Memory B cell (primary cell): ENCODE data around the gene GSAP.
"Not testable (repeated sequence)": the region's sequence is repeated elsewhere in the genome, so short reads cannot be mapped to it uniquely, and the experiment has no call there.

ENCODE experiments used
- ATAC-seq: fragments of 150-1000 bp; cut with Tn5 transposase; 2 replicates; pipeline ENCODE4 v1.10.0; 2021; ENCODE audit warnings: low read depth, mild to moderate bottlenecking, moderate library complexity
- DNase-seq, 2 donors: peaks; one replicate each; pipeline ENCODE4 v3.0.0; 2022; ENCODE audit warnings: low spot score in 2 of 2
- H3K27ac Mint-ChIP-seq: one replicate; pipeline ENCODE4 v1.8.0; 2022; ENCODE audit warnings: mild to moderate bottlenecking, moderate library complexity, mixed read lengths
- H3K27me3 Mint-ChIP-seq: one replicate; pipeline ENCODE4 v1.8.0; 2022; ENCODE audit warnings: mixed read lengths
- H3K36me3 Mint-ChIP-seq: one replicate; pipeline ENCODE4 v1.8.0; 2022; ENCODE audit warnings: mild to moderate bottlenecking, mixed read lengths
- H3K4me1 Mint-ChIP-seq: one replicate; pipeline ENCODE4 v1.8.0; 2022; ENCODE audit warnings: mixed read lengths
- H3K4me3 Mint-ChIP-seq: one replicate; pipeline ENCODE4 v1.8.0; 2022; ENCODE audit warnings: mild to moderate bottlenecking, moderate library complexity, mixed read lengths
- H3K9me3 Mint-ChIP-seq: one replicate; pipeline ENCODE4 v1.8.0; 2022; ENCODE audit warnings: mixed read lengths

The GSAP gene

DNA sequence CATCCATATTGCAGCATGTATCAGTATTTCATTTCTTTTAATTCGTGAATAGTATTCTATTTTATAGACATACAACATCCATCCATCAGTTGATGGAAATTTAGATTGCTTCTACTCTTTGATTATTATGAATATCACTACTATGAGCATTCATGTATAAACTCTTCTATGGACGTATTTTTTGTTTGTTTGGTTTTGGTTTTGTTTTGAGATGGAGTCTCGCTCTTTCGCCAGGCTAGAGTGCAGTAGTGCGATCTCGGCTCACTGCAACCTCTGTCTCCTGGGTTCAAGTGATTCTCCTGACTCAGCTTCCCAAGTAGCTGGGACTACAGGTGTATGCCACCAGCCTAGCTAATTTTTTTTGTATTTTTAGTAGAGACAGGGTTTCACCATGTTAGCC lies 35.8 kb upstream of the GSAP start:
- H3K4me1 Mint-ChIP-seq: peaks cover 13% of the 10 kb centered on the region
- not testable (repeated sequence) for H3K9me3 Mint-ChIP-seq, H3K27me3 Mint-ChIP-seq, H3K36me3 Mint-ChIP-seq, DNase-seq, ATAC-seq
- H3K4me3 Mint-ChIP-seq: peak overlapping the region; percentile 82
- H3K27ac Mint-ChIP-seq: peak overlapping the region; percentile 86

- Mint-ChIP-seq H3K36me3 (no peaks in the 10 kb centered on the region), H3K27me3 (no peaks in the 10 kb centered on the region), H3K27ac (no peak overlapping the region), H3K9me3 (no peaks in the 10 kb centered on the region), H3K4me3 (no peak overlapping the region), H3K4me1 (peaks cover 13% of the 10 kb centered on the region)
- no peak for ATAC-seq
- DNase-seq: no peak
Measured at GRCh38 chr7:77450613-77451012, 34.5 kb upstream of the GSAP start.

GRCh38 chr7:77450054-77450453 lies 33.9 kb upstream of the GSAP start:
- Mint-ChIP-seq H3K4me3 (no peak overlapping the region), H3K4me1 (peaks cover 13% of the 10 kb centered on the region), H3K36me3 (no peaks in the 10 kb centered on the region), H3K27ac (no peak overlapping the region), H3K9me3 (no peaks in the 10 kb centered on the region), H3K27me3 (no peaks in the 10 kb centered on the region)
- DNase-seq (no peak), ATAC-seq (no peak)

GRCh38 chr7:77447616-77448015 lies 31.5 kb upstream of the GSAP start:
- no peak overlapping the region for H3K27ac Mint-ChIP-seq

GRCh38 chr7:77444123-77444522 lies 28.0 kb upstream of the GSAP start:
- no peak overlapping the region for H3K4me3 Mint-ChIP-seq
- H3K27ac Mint-ChIP-seq: no peak overlapping the region

More at GRCh38 chr7:77447616-77448015, 31.5 kb upstream of the GSAP start:
- ATAC-seq: no peak
- no peaks in the 10 kb centered on the region for H3K9me3 Mint-ChIP-seq
- H3K27me3 Mint-ChIP-seq: no peaks in the 10 kb centered on the region
- peaks cover 6% of the 10 kb centered on the region for H3K4me1 Mint-ChIP-seq
- H3K4me3 Mint-ChIP-seq: no peak overlapping the region
- no peak for DNase-seq
- H3K36me3 Mint-ChIP-seq: no peaks in the 10 kb centered on the region

DNA sequence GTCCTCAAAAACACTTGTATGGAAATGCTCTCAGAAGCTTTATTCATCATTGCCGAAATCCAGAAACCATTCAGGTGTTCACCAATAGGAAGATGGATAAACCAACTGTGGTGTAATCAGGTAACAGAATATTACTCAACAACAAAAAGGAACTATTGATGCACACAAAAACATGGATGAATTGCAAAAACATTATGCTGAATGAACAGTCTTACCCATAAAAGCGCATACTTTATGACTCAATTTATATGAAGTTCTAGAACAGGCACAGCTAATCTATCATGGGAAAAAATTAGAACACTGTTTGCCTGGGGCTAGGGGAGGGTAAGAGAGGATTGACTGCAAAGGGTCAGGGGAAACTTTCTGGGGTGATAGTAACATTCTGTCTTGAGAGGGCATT lies 26.9 kb upstream of the GSAP start:
- Mint-ChIP-seq H3K27me3 (no peaks in the 10 kb centered on the region), H3K4me1 (peaks cover 3% of the 10 kb centered on the region), H3K36me3 (no peaks in the 10 kb centered on the region), H3K9me3 (no peaks in the 10 kb centered on the region), H3K4me3 (no peak overlapping the region), H3K27ac (no peak overlapping the region)
- DNase-seq: no peak
- ATAC-seq: no peak

More at GRCh38 chr7:77444123-77444522, 28.0 kb upstream of the GSAP start:
- no peaks in the 10 kb centered on the region for H3K9me3 Mint-ChIP-seq
- DNase-seq: no peak
- peaks cover 3% of the 10 kb centered on the region for H3K4me1 Mint-ChIP-seq
- H3K27me3 Mint-ChIP-seq: no peaks in the 10 kb centered on the region
- H3K36me3 Mint-ChIP-seq: no peaks in the 10 kb centered on the region
- no peak for ATAC-seq

DNA sequence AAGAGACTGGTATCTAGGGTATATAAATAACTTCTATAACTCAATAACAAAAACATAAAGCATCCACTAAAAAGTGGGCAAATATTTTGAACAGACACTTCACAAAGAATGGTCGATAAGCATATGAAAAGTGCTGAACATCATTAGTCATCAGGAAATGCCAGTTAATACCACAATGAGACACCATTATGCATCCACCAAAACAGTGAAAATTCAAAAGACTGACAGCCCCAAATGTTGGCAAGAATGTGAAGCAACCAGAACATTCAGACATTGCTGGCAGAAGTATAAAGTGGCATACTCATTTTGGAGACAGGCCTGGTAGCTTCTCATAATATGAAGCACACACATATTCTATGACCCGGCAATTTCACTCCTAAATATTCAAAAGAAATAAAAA lies 26.5 kb upstream of the GSAP start:
- Mint-ChIP-seq H3K27ac (no peak overlapping the region), H3K4me1 (peaks cover 3% of the 10 kb centered on the region), H3K4me3 (no peak overlapping the region), H3K9me3 (no peaks in the 10 kb centered on the region), H3K27me3 (no peaks in the 10 kb centered on the region), H3K36me3 (no peaks in the 10 kb centered on the region)
- DNase-seq: no peak
- ATAC-seq: no peak

- H3K36me3 Mint-ChIP-seq: no peaks in the 10 kb centered on the region
- H3K9me3 Mint-ChIP-seq: no peaks in the 10 kb centered on the region
- no peak for DNase-seq
- H3K27me3 Mint-ChIP-seq: no peaks in the 10 kb centered on the region
- ATAC-seq: no peak
- no peak overlapping the region for H3K4me3 Mint-ChIP-seq
- H3K4me1 Mint-ChIP-seq: peaks cover 5% of the 10 kb centered on the region
- no peak overlapping the region for H3K27ac Mint-ChIP-seq
Measured at GRCh38 chr7:77441046-77441445, 24.9 kb upstream of the GSAP start.

DNA sequence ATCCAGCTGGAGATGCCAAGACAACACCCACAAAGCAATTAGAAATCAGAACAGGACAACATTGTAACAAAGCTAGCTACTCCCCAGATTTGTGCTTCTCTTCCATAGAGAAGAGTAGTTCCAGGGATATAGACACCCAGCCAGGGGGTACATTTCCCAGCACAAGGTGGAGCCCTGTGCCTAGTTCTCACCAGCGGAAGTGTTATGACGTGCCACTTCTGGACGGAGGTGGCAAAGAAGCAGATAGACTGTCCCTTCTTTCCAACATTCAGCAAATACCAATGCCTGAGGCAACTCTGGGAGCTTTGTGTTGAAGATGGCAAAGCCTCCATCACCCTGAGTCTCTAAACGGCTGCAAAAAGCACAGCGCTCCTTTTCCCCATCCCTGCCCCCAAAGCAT lies 23.4 kb upstream of the GSAP start:
- no peaks in the 10 kb centered on the region for H3K36me3 Mint-ChIP-seq
- ATAC-seq (no peak), DNase-seq (no peak)
- H3K27ac Mint-ChIP-seq: no peak overlapping the region
- H3K9me3 Mint-ChIP-seq: no peaks in the 10 kb centered on the region
- H3K4me1 Mint-ChIP-seq: peaks cover 5% of the 10 kb centered on the region
- H3K4me3 Mint-ChIP-seq: no peak overlapping the region
- H3K27me3 Mint-ChIP-seq: no peaks in the 10 kb centered on the region

DNA sequence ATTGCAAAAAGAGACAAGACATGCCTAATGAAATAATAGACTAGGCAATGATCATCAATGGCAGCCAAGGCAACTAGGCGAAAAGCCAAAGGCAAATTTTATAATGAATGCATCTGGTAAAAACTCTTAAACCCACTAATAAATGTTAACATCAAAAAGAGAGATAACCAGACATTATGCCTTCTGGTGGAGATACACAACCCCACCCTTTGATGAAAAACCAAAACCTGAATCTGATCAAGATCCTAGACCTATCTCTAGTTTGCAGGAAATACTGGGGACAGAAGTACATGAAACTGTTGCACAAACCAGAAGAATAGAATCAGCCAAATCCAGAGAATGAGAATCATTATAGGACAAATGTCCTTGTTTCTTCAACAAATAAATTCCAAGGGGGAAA lies 22.0 kb upstream of the GSAP start:
- no peak overlapping the region for H3K27ac Mint-ChIP-seq
- no peaks in the 10 kb centered on the region for H3K27me3 Mint-ChIP-seq
- no peak for DNase-seq
- no peaks in the 10 kb centered on the region for H3K36me3 Mint-ChIP-seq
- H3K4me3 Mint-ChIP-seq: no peak overlapping the region
- ATAC-seq: no peak
- peaks cover 5% of the 10 kb centered on the region for H3K4me1 Mint-ChIP-seq
- no peaks in the 10 kb centered on the region for H3K9me3 Mint-ChIP-seq

GRCh38 chr7:77434570-77435275 lies 18.6 kb upstream of the GSAP start:
- H3K9me3 Mint-ChIP-seq: no peaks in the 10 kb centered on the region
- no peak overlapping the region for H3K4me3 Mint-ChIP-seq
- DNase-seq (no peak), ATAC-seq (no peak)
- H3K27me3 Mint-ChIP-seq: no peaks in the 10 kb centered on the region
- H3K27ac Mint-ChIP-seq: no peak overlapping the region
- peaks cover 3% of the 10 kb centered on the region for H3K4me1 Mint-ChIP-seq
- no peaks in the 10 kb centered on the region for H3K36me3 Mint-ChIP-seq

- Mint-ChIP-seq H3K4me1 (peaks cover 5% of the 10 kb centered on the region), H3K27me3 (no peaks in the 10 kb centered on the region), H3K9me3 (no peaks in the 10 kb centered on the region), H3K27ac (no peak overlapping the region), H3K4me3 (no peak overlapping the region), H3K36me3 (no peaks in the 10 kb centered on the region)
- DNase-seq (no peak), ATAC-seq (no peak)
Measured at GRCh38 chr7:77433901-77434300, 17.8 kb upstream of the GSAP start.

GRCh38 chr7:77430927-77431326 lies 14.8 kb upstream of the GSAP start:
- H3K27ac Mint-ChIP-seq: no peak overlapping the region
- H3K4me1 Mint-ChIP-seq: peaks cover 17% of the 10 kb centered on the region
- ATAC-seq (no peak), DNase-seq (no peak)
- no peaks in the 10 kb centered on the region for H3K36me3 Mint-ChIP-seq
- H3K4me3 Mint-ChIP-seq: no peak overlapping the region
- H3K9me3 Mint-ChIP-seq: no peaks in the 10 kb centered on the region
- H3K27me3 Mint-ChIP-seq: no peaks in the 10 kb centered on the region

DNA sequence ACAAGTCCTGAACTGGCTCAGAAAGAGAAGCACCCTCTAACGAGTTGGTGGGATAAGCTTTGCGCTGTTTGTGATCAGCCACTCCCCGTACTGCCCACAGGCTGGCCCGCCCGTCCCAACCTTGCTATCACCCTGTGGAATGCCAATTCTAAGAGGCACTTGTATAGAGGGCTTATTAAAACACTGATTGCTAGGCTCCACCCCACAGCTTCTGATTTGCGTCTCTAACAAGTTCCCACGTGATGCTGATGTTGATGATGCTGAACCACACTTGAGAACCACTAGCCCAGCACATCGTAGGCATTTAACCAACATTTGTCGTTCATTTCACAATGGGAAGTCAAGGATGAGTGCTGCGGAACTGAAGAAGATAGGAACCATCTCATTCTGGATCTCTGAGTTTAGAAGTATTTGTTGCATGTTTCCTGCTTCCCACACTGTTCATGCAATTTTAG lies 12.7 kb upstream of the GSAP start:
- Mint-ChIP-seq H3K36me3 (no peaks in the 10 kb centered on the region), H3K9me3 (no peaks in the 10 kb centered on the region), H3K4me3 (no peak overlapping the region), H3K4me1 (peaks cover 21% of the 10 kb centered on the region), H3K27ac (no peak overlapping the region), H3K27me3 (no peaks in the 10 kb centered on the region)
- peak; percentile 84 for ATAC-seq
- DNase-seq: no peak

DNA sequence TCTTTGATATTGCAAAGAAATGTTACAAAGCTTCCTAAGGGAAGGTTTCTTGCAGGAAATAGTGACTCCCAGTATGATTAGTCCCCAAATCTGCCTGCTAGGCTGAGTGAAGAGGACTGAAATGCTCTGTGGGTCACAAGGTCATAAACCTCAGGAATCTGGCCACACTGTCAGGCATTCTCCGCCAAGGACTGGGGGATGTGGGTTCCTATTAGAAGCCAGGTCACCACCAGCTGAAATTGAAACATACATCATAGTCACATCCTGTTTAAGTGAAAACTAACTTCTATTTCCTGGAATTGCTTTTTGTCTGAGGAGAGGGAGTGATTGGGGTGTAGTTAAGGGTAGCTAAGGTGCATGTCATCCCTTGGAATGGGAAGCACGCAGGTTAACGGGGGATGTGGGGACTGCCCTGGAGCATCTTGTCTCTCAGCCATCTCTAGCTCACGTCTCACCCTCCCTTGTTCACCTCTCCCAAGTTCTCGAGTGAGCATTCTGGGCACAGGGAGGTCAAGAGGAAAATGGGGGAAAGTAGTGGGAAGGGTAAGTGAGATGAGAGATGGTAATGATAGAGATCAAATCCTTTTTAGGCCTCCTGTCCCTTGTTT lies 12.0 kb upstream of the GSAP start:
- Mint-ChIP-seq H3K27ac (peak overlapping the region; percentile 49), H3K27me3 (no peaks in the 10 kb centered on the region), H3K4me3 (no peak overlapping the region), H3K9me3 (no peaks in the 10 kb centered on the region), H3K4me1 (peaks cover 21% of the 10 kb centered on the region), H3K36me3 (no peaks in the 10 kb centered on the region)
- ATAC-seq (no peak), DNase-seq (no peak)
